Smooth muscle cell (in vitro differentiated cells): ENCODE data around the gene DHX15. TPM values are rescaled to one million over a fixed set of nuclear protein-coding genes. Genes with fewer than 3 reads are reported as not detected.

Experiments
- DNase-seq: peaks from one replicate; lab custom pipeline; 2025; ENCODE audit not compliant: unreplicated experiment; lab: John Stamatoyannopoulos, UW
- H2AFZ ChIP-seq: fragments of 200-600 bp; sonication (generic); 2 replicates; pipeline ENCODE4 v1.6.0; 2016; ENCODE audit warnings: antibody characterized with exemption, low read depth, mild to moderate bottlenecking
- H3F3A ChIP-seq: fragments of 200-600 bp; sonication (generic); 2 replicates; pipeline ENCODE4 v1.6.0; 2017; ENCODE audit warnings: antibody characterized with exemption, low read depth
- H3K27ac ChIP-seq: fragments of 200-600 bp; sonication (generic); 2 replicates; pipeline ENCODE4 v1.5.1; 2016; ENCODE audit warnings: low read depth, mild to moderate bottlenecking
- H3K27me3 ChIP-seq: fragments of 200-600 bp; sonication (generic); 2 replicates; pipeline ENCODE4 v1.6.1; 2016; ENCODE audit warnings: low read depth, mild to moderate bottlenecking
- H3K36me3 ChIP-seq: fragments of 200-600 bp; sonication (generic); 2 replicates; pipeline ENCODE4 v1.5.1; 2016; ENCODE audit warnings: low read depth
- H3K4me1 ChIP-seq: fragments of 200-600 bp; sonication (generic); 2 replicates; pipeline ENCODE4 v1.5.1; 2016; ENCODE audit warnings: low read depth
- H3K4me2 ChIP-seq: fragments of 200-600 bp; sonication (generic); 2 replicates; pipeline ENCODE4 v1.6.0; 2016; ENCODE audit warnings: mild to moderate bottlenecking
- H3K4me3 ChIP-seq: fragments of 200-600 bp; sonication (generic); 2 replicates; pipeline ENCODE4 v1.5.1; 2016; ENCODE audit warnings: mild to moderate bottlenecking
- H3K79me2 ChIP-seq: fragments of 200-600 bp; sonication (generic); 2 replicates; pipeline ENCODE4 v1.6.0; 2016; ENCODE audit warnings: low read depth, mild to moderate bottlenecking
- H3K9ac ChIP-seq: fragments of 200-600 bp; sonication (generic); 2 replicates; pipeline ENCODE4 v1.6.0; 2016; ENCODE audit warnings: low read depth
- H3K9me3 ChIP-seq: fragments of 200-600 bp; sonication (generic); replicated peaks from 2 replicates; pipeline ENCODE4 v1.5.1; 2016; ENCODE audit warnings: low read depth
- H4K20me1 ChIP-seq: fragments of 200-600 bp; sonication (generic); 2 replicates; pipeline ENCODE4 v1.6.0; 2016; ENCODE audit warnings: low read depth
- CTCF ChIP-seq: fragments of 200-600 bp; sonication (generic); IDR thresholded peaks from 2 replicates; pipeline ENCODE4 v1.5.1; 2017; ENCODE audit warnings: borderline replicate concordance, mild to moderate bottlenecking, antibody characterized with exemption; ENCODE audit not compliant: insufficient read depth, poor library complexity, severe bottlenecking
- WGBS: methylation state at CpG from one replicate; pipeline ENCODE4 v1.1.7; 2016; ENCODE audit warnings: low lambda C conversion rate; 5-methylcytosine and 5-hydroxymethylcytosine counted together
- polyA plus RNA-seq: library from polyadenylated mRNA; unstranded; fragments of >200 nt; fragmentation: Nextera tagmentation; extraction: Ambion mirVana; gene quantifications from 2 replicates; pipeline ENCODE4 v1.2.1, GENCODE V29; 2016
- total RNA-seq: library from RNA; depleted of rRNA; stranded (reverse); fragments of >200 nt; gene quantifications from 2 replicates; pipeline ENCODE4 v1.2.3, GENCODE V29; 2014

Gene DHX15
- total and polyA plus RNA-seq, 2 experiments from 2014 or later: 69.8 to 168 TPM

GRCh38 chr4:24624381-24624780 is 40.0 kb upstream of the DHX15 start:
- 91% methylated on average over 1 of the region's 1 CpG for WGBS
- no peaks in the 10 kb centered on the region for H3F3A ChIP-seq
- no peak overlapping the region for H3K4me3 ChIP-seq

GRCh38 chr4:24622146-24622834 is 37.9 kb upstream of the DHX15 start:
- no peaks in the 10 kb centered on the region for H3K36me3 ChIP-seq
- 82% methylated on average over 3 of the region's 3 CpGs for WGBS
- H4K20me1 ChIP-seq: no peaks in the 10 kb centered on the region
- no peak overlapping the region for H3K4me3 ChIP-seq
- no peak for DNase-seq
- no peaks in the 10 kb centered on the region for H3K79me2 ChIP-seq
- H3K4me2 ChIP-seq: no peak overlapping the region
- H3K9me3 ChIP-seq: no peaks in the 10 kb centered on the region
- no peaks in the 10 kb centered on the region for H3K4me1 ChIP-seq
- TF ChIP-seq CTCF: no peak
- H3K27me3 ChIP-seq: no peaks in the 10 kb centered on the region
- H2AFZ ChIP-seq: no peak overlapping the region
- no peak overlapping the region for H3K27ac ChIP-seq
- H3F3A ChIP-seq: no peaks in the 10 kb centered on the region
- no peak overlapping the region for H3K9ac ChIP-seq

More at GRCh38 chr4:24624381-24624780, 40.0 kb upstream of the DHX15 start:
- Histone ChIP-seq H3K4me1 (no peaks in the 10 kb centered on the region), H3K9me3 (no peaks in the 10 kb centered on the region), H3K79me2 (no peaks in the 10 kb centered on the region), H4K20me1 (no peaks in the 10 kb centered on the region), H3K9ac (no peak overlapping the region), H3K27ac (no peak overlapping the region), H3K4me2 (no peak overlapping the region), H2AFZ (no peak overlapping the region), H3K27me3 (no peaks in the 10 kb centered on the region), H3K36me3 (no peaks in the 10 kb centered on the region)
- no peak for TF ChIP-seq CTCF
- no peak for DNase-seq

- Histone ChIP-seq H3K79me2 (no peaks in the 10 kb centered on the region), H3K36me3 (no peaks in the 10 kb centered on the region), H4K20me1 (no peaks in the 10 kb centered on the region), H3K27ac (no peak overlapping the region), H3K4me2 (no peak overlapping the region), H3K9me3 (no peaks in the 10 kb centered on the region), H3K9ac (no peak overlapping the region), H3F3A (no peaks in the 10 kb centered on the region), H3K4me1 (no peaks in the 10 kb centered on the region), H2AFZ (no peak overlapping the region), H3K4me3 (no peak overlapping the region), H3K27me3 (no peaks in the 10 kb centered on the region)
- no peak for DNase-seq
- TF ChIP-seq CTCF: no peak
- 94% methylated on average over 2 of the region's 2 CpGs for WGBS
Observed at GRCh38 chr4:24615977-24616376, 31.6 kb upstream of the DHX15 start.

GRCh38 chr4:24614881-24615280 is 30.5 kb upstream of the DHX15 start:
- H2AFZ ChIP-seq: no peak overlapping the region
- no peak overlapping the region for H3K9ac ChIP-seq
- H4K20me1 ChIP-seq: no peaks in the 10 kb centered on the region
- no peaks in the 10 kb centered on the region for H3K4me1 ChIP-seq
- DNase-seq: no peak
- no peak overlapping the region for H3K4me2 ChIP-seq
- no peaks in the 10 kb centered on the region for H3K27me3 ChIP-seq
- no peaks in the 10 kb centered on the region for H3K36me3 ChIP-seq
- no peak overlapping the region for H3K4me3 ChIP-seq
- H3F3A ChIP-seq: no peaks in the 10 kb centered on the region
- no peak overlapping the region for H3K27ac ChIP-seq
- no peak for TF ChIP-seq CTCF
- 90% methylated on average over 3 of the region's 3 CpGs for WGBS
- no peaks in the 10 kb centered on the region for H3K9me3 ChIP-seq
- H3K79me2 ChIP-seq: no peaks in the 10 kb centered on the region
